HG02759 (cell line): ENCODE measurements around the gene SURF1.
"Not testable (repeated sequence)": the region's sequence is repeated elsewhere in the genome, so short reads cannot be mapped to it uniquely, and the experiment has no call there.

Experiments used
- ATAC-seq: cut with Tn5 transposase; IDR thresholded peaks from one replicate; pipeline ENCODE4 v1.9.1; 2021; ENCODE audit warnings: mild to moderate bottlenecking, moderate library complexity; ENCODE audit not compliant: unreplicated experiment

The SURF1 gene

DNA sequence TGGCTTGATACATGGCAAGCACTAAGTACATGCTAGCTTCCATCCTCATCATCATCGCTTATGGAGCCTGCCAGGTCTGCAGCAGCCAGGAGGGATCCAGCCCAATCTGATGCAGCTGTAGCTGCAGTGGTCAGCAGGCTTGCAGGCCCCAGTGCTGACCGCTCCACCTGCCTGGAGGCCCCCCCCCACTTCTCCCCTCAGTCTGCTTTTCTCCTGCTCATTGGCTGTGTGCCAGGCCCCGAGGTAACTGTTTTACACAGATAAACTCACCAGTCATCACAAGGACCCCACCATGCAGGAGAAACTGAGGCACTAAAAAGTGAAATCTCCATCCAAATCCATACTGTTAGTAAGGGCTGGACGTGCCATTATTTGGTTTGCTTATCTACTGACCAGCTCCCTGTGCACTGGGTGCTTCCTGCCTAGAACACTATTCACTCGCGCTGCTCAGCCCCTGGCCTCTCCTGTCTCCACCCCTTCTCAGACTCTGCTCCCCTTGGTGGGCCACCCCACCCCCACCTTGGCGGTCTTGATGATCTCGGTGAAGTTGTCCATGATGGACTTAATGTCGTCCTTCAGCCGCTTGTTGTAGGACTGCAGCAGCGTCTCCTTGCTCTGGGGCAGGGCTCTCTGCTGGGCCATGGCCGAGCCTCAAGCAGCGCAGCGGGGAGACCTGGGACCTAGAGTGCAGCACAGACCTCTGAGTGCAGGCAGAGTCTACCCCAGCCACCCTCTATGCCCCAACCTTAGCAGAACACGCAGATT, 10.1 kb downstream of the SURF1 start:
- no peak for ATAC-seq

DNA sequence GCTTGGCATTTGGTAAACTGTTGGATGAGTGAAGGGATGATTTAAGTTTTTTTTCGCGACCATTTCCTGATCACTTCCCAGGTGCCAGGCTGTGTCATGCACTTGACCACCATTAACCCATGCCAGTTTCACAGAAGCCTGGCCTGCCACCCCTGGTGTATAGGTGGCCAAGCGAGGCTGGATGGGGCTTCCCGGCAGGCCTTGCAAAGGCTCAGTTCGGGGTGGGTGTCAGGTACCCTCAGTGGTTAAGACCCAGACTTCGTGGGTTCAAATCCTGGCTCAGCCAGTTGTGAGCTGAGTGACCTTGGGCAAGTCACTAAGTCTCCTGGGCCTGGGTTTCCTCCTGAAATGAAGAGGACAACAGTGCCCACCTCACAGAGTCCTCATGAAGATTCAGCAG, 10.7 kb downstream of the SURF1 start:
- ATAC-seq = no peak

DNA sequence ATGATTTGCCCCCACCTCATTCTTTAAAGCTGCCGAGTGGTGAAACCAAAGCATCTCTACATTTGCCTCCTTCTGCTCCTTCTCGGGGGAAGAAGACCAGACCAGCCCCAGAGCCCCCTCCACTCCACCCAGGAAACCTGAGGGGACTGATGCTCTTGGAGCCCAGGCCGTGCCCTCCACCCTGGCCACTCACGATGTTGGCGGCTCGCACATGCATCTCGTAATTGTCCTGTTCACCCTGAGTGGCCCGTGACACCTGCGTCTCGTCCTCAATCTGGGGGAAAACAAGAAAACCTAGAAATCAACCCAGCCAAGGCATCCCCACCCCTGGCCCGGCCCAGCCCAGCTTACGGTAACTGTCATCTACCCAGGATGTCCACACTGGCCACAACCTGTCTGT, 11.3 kb downstream of the SURF1 start:
- no peak for ATAC-seq

DNA sequence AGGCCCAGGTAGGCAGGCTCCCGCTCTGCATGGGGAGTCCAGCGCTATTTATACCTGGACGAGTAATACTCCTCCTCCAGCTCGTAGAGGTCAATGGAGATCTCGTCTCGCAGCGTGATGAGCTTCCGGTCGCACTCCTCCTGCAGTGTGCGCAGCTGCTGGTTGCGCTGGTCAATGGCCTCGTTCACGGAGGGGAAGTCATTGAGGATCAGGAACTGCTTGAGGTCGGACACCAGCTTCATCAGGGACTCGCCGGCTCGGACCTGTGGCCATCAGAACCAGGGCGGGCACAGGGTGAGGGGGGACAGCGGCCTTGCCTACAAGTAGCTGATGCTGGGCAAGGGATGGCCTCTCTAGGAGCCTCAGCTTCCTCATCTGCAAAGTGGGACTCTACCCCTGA, 12.2 kb downstream of the SURF1 start:
- no peak for ATAC-seq

DNA sequence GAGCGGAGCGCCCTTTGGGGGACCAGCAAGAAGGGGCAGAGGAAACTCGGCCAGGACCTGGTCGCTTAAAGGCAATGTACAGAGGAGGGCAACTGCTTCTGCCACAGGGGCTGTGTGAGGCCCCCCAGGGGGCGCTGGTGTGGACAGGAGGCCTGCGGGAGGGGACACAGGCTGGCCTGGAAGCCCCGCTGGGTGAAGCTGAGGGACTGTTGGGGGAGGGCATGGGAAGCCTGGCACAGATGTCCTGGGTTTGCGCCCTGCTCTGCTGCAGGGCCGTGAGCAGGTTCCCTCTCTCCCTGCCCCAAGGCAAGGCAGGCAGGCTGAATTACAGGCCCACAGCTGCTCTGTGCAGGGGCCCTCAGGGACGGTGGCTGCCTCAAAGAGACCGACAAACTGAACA, 13.7 kb downstream of the SURF1 start:
- no peak for ATAC-seq

DNA sequence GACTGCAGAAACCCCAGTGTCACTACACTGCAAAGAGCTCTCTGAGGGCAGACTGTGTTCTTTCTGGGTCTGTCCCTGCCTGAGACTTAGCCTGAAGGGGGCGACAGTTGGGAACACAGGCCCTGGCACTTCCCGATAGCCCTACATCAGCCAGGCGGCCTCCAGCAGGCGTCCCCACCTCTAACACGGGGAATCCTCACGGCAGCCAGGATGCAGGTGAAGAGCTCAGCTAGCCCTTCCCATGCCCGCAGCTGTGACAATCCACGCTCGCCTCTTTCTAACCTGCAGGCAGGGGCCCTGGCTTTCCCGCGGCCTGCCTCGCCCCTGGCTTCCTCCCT, 14.2 kb downstream of the SURF1 start:
- ATAC-seq = no peak

DNA sequence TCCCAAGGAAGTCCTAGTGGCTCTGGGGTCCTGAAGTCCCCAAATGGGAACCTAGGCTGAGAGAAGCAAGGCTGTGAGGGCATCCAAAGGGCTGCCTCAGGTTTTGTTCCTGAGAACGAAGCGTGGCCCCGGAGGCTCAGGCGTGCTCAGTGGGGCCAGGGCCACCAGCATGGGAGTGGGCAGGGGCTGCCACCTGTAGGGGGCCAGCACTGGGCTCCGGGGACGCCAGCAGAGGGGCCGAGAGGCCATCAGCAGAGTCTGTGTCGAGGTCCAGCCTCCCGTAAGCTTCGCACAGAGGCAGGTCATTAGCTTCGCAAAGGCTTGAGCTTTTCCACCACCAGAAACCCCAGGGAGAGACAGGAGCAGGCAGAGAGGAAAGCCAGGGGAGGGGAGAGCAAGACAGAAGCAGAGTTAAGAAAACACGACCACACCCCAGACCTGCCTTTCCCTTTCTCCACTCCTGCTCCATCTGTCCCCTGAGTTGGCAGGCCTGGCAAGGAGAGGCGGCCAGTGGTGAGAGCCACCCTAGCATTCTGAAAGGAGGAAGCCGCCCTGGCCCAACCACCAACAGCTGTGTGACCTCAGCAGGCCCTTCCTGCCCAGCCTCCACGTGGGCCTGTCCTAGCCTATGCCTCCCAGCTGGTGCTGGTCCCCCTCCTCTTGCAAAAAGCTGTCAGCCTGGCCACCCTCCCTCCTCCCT, 14.8 kb downstream of the SURF1 start:
- no peak for ATAC-seq

DNA sequence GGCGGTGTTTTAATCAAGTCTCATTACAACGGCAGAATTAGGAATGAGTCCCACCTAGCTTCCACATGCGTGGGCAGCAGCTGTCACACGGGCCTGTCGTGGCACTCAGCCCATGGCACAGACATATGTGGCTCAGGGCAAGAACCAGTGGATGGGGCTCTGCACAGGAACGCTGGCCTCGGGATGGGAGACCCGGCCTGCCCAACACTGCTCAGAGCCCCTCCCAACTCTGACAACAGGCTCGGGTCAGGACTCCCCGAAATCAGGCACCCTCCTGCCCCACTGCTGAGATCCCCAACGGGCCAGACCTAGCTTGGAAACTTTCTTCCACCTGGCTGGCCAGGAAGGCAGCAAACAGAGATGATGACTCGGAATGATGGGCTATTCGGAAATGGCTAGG, 15.4 kb downstream of the SURF1 start:
- no peak for ATAC-seq

DNA sequence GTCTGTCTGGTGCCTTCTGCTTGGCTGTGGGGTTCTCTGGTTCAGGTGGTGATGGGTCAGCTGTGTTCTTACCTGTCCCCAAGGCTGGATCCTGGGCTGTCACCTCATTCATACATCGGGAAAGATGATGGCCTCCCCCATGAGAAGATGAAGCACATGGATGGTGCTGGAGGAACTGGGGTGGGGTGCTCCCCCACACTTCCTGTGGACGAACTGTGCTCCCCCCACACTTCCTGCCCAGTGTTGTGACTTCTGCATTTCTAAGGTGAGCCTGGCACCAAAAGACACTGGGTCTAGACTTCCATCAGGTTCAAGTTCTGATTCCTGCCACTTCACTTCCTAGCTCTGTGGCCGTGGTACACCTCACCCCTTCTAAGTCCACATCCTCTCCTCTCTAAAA, 16.0 kb downstream of the SURF1 start:
- ATAC-seq = no peak

DNA sequence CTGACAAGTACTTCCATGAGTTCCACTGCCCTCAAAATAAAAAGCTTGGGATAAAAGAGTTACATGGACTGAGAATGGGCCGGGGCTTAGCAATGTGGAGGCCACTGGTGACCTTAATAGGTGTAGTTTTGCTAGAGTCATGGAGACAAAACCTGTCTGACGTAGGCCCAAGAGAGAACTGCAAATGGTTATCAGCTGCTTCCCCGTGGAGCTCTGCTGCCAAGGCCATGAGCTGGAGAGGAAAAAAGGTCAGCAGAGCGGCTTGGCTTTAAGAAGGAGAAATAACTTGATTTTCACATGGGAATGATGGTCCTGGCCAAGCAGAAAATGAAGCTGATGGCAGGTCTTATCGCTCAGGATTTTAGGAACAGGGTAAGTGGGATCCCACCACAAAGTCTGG, 16.6 kb downstream of the SURF1 start:
- no peak for ATAC-seq

DNA sequence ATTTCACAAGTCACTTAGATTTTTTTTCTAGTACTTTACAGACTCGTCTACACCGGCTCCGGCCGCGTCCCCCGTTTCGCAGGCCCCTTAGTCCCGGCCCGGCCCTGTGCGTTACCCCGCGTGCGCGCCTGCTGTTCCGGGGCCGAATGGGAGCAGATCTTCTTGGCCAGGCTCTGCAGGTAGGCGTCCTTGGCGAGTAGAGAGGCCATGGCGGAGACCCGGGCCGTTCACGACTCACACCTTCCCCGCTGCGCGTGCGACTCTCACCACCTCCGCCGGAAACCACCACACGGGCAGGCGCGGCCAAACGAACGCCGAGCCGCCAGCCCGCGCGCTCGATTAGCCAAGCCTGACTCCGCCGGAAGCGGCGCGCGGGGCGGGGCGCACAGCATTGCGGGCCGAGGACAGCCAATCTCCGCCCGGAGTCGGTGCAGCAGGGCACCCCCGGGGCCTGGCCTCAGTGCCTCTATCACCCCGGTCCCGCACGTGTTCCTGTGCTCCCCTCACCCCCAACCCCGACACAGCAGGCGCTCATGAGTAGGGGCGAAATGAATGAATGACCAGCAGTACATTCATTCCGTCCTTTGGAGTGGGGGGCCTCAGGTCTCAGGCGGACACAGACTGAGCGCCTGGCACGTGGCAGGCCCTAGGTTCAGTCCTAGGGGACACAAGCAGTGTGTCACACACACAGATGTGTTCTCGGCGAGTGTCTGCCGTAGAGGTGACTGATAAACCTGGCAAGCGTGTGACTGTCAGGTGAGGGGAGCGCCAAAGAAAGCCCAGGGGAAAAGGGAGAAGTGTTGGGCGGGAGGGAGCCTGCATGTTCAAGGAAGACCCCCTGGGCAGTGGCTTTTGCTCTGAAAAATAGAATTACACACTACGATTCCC, 20.1 kb downstream of the SURF1 start, which contains the start of gene SURF6:
Gene SURF6 (minus strand): TSS at position 265 of the 888 bp plus-strand sequence. CDS start 56 bp downstream, at position 209.
- peak; percentile 92 for ATAC-seq

DNA sequence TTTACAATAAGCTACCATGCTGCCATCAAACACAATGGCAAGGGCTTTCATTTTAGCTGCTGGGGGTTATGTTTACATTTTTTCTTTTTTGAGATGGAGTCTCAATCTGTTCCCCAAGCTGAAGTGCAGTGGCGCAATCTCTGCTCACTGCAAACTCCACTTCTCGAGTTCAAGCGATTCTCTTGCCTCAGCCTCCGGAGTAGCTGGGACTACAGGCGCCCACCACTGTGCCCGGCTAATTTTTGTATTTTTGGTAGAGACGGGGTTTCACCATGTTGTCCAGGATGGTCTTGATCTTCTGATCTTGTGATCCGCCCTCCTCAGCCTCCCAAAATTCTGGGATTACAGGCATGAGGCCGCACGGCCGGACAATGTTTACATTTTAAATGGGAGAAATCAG, 21.4 kb downstream of the SURF1 start:
- not testable (repeated sequence) for ATAC-seq

DNA sequence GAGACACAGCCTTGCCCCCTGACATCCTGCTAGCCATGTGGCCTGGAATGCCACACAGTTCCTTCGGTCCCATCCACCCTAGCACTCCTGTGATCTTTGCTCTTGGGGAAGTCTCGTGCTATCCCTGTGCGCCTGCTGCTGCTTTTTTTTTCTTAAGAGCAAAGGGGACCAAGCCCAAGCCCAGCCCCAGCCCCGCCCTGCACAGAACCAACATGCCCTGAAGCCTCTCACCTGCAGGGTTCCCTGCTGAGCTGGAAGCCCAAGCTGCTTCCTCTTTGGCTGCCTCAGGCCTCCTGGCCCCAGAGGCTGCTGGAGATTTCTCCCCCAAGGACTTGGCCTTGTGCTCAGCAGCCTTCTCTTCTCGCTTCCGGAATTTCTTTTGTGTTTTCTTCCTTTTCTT, 22.1 kb downstream of the SURF1 start:
- no peak for ATAC-seq

DNA sequence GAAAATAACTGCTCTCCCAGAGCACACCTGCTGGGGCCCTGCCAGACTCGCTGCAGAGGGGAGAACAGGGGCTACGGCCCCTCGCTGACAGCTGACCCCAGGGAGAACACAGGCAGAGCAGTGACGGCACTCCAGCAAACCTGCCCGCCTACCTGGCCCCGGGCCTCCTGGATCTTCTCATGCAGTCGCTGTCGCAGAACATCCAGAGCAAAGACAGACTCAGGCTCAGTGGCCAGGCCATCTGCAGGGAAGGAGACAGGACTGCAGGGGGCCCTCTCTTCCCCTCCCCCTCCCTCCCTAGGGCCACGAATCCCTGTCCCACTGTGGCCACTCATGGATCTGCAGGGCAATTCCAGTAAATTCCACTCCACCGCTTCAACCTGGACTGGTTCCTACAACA, 22.7 kb downstream of the SURF1 start:
- no peak for ATAC-seq

DNA sequence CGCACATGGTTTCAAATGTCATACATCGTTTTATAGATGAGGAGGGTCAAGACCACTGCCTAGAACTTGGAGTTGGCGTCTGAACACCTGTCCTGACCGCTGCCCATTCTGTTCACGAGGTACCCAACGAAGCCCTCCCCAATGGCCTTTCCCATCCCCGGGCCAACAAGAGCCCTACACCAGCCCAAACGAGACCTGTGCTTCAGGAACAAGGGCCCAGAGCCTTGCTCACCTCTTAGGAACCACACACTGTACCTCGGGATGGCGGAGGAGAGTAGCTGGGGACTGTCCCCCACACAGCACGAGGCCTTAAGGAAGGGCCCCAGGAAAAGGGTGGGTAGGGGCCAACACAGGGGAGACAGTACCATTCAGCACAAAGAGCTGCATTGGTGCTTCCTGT, 23.3 kb downstream of the SURF1 start:
- no peak for ATAC-seq

DNA sequence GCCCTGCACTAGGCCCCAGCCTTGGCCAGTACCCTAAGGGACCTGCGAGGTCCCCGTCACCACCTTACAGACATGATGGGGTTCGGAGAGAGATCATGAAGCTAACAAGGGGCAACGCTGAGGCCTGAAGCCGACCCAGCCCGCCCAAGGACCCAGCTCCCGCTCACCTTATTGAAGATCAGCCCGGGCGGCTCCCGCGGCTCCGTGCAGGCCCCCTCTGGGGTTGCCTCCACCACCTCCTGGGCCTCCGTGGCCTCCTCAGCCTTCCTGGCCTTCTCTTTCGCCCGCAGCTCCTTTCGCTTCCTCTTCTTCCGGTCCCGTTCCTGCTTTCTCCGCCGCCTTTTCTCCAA, 23.9 kb downstream of the SURF1 start:
- ATAC-seq = no peak

DNA sequence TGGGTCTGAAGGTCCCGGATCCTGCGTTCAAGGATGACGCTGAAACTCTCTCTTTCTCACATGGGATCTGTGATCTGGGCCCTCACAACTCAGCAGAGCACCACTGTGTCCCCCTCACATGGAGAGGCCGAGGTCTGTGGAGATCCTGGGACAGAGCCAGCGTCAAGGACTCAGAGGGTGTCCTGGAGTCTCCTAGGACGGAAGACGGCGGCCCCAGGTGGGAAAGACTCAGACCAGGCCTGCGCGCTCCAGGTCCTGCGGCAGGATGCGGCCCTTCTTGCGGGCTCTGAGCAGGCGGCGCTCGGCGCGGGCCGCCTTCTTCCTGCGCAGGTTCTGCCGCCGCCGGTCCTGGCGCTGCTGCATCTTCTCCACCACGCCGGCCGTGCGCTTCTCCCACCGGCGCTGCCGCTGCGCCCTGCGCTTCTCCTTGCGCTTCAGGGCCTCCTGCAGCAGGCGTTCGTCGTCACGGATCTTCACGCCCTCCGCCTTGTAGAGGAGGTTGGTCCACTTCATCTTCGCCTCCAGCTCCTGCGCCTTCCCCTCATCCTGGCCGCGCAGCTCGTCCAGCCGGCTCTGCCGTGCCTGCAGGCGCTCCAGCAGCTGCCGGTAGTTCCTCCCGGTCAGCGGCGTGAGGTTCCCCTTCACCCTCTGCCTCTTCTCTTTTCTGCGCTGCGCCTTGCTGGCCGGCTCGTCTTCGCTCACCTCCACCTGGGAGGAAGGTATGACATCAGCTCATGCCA, 24.5 kb downstream of the SURF1 start:
- ATAC-seq = no peak

DNA sequence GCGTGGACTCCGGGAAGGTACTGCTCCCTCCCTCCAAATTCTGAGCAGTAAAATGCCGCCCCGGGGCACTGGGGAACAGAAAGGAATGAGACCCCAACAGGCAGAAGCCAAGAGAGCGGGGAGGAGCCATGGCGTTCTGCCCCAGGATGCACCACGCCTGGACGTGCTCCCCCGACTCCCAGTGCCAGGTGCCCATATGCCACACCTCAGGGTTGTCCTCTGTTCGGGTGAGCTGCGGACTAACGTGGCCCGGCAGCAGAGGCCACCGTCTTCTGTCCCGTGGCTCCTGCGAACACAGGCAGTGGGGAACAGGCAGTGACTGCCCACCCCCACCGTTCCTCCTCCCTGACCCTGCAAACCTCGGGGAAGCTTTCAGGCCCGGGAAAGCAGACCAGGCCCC, 25.1 kb downstream of the SURF1 start:
- ATAC-seq = no peak

DNA sequence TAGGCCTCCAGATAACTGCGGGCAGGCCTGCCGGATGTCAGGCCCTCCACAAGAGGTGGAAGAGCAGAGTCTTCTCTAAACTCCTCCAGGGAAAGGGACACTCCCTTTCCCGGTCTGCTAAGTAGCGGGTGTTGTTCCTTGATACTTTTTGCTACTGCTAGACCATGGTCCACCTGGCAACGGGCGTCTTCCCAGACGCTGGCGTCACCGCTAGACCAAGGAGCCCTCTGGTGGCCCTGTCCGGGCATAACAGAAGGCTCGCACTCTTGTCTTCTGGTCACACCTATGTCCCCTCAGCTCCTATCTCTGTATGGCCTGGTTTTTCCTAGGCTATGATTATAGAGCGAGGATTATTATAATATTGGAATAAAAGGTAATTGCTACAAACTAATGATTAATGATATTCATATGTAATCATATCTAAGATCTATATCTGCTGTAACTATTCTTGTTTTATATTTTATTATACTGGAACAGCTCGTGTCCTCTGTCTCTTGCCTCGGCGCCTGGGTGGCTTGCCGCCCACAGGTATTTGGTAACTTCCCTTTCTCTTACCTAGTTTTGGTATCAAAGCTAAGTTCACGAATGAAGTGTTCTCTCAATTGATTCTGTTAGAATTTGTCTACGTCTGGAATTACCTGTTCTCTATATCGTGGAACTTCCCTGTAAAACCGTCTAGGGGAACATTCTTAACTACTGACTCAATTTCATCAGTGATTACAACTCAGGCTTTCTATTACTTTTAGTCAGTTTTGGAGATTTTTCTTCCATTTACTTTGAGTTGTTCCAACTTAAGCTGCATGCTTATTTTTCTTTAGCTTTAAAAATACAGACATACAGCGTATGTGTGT, 26.8 kb downstream of the SURF1 start:
- not testable (repeated sequence) for ATAC-seq

DNA sequence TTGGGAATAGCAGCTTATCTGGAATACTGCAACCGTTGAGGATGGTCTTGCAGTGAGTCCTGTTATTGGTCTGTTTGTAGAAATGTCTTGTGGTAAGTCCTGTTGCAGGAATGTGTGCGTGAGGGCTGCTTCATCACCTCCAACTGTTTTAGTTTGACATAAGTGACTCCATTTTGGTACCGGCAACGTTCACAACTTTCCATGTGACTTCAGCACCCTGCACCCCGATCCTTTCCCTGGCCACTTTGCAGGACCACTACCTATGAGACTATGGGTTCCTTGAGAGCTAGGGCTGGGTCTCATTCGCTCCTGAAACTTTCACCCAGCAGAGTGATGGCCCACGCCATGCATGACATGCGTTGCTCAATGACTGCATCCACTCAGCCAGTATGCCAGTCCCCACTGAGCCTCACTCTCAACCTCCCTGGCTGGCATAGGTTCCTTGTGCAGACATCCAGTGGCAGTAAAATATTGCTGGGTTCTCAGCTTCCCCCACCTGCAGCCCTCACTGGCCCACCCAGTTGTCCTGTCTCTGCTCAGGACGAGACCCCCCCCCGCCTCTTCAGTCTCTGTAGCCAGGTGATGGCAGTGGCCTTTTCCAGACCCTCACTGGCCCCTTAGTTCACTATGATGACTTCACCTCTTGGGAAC, 28.3 kb downstream of the SURF1 start:
- ATAC-seq = no peak
